Osteoblast (primary cell): ENCODE data around the gene SORCS2. TPM values are rescaled to one million over a fixed set of nuclear protein-coding genes. Genes with fewer than 3 reads are reported as not detected.

Experiments used
- DNase-seq: peaks from one replicate; pipeline ENCODE4 v3.0.0; 2011; ENCODE audit warnings: low spot score, mixed read lengths; ENCODE audit not compliant: insufficient read length; ENCODE audit errors: missing footprints
- H2AFZ ChIP-seq: 2 replicates; pipeline ENCODE4 v1.6.0; 2011; ENCODE audit warnings: mild to moderate bottlenecking, low read length
- H3K27ac ChIP-seq: 2 replicates; pipeline ENCODE4 v1.5.1; 2011; ENCODE audit warnings: mild to moderate bottlenecking, low read depth, low read length, moderate library complexity
- H3K27me3 ChIP-seq: 2 replicates; pipeline ENCODE4 v1.6.0; 2012; ENCODE audit warnings: mild to moderate bottlenecking, control low read depth, inconsistent platforms, low read length, moderate library complexity; ENCODE audit not compliant: insufficient read depth
- H3K36me3 ChIP-seq: 2 replicates; pipeline ENCODE4 v1.5.1; 2011; ENCODE audit warnings: mild to moderate bottlenecking, low read length, control low read depth, moderate library complexity; ENCODE audit not compliant: insufficient read depth
- H3K4me1 ChIP-seq: 2 replicates; pipeline ENCODE4 v1.5.1; 2011; ENCODE audit warnings: mild to moderate bottlenecking, low read length, control low read depth, moderate library complexity; ENCODE audit not compliant: insufficient read depth
- H3K4me2 ChIP-seq: 2 replicates; pipeline ENCODE4 v1.6.0; 2011; ENCODE audit warnings: mild to moderate bottlenecking, low read length; ENCODE audit not compliant: insufficient read depth
- H3K4me3 ChIP-seq: fragments of 200-600 bp; sonication (generic); 3 replicates; pipeline ENCODE4 v1.5.1; 2012; ENCODE audit warnings: mild to moderate bottlenecking, low read length, inconsistent platforms; ENCODE audit not compliant: insufficient read depth
- H3K79me2 ChIP-seq: 2 replicates; pipeline ENCODE4 v1.6.0; 2012; ENCODE audit warnings: mild to moderate bottlenecking, low read length, control low read depth, inconsistent platforms; ENCODE audit not compliant: insufficient read depth
- H3K9me3 ChIP-seq: 2 replicates; pipeline ENCODE4 v1.5.1; 2011; ENCODE audit warnings: low read depth, low read length, control low read depth
- H4K20me1 ChIP-seq: 2 replicates; pipeline ENCODE4 v1.6.0; 2012; ENCODE audit warnings: mild to moderate bottlenecking, low read length, control low read depth; ENCODE audit not compliant: insufficient read depth
- CTCF ChIP-seq: IDR thresholded peaks from 2 replicates; pipeline ENCODE4 v1.5.1; 2011; ENCODE audit warnings: mild to moderate bottlenecking, low read depth, low read length, moderate library complexity; ENCODE audit errors: extremely low read depth
- total RNA-seq: library from RNA; depleted of rRNA; stranded (reverse); fragments of >200 nt; gene quantifications from 2 replicates; pipeline ENCODE4 v1.2.3, GENCODE V29; 2012

The SORCS2 gene
- total RNA-seq, 1 donor: 9.0 TPM

DNA sequence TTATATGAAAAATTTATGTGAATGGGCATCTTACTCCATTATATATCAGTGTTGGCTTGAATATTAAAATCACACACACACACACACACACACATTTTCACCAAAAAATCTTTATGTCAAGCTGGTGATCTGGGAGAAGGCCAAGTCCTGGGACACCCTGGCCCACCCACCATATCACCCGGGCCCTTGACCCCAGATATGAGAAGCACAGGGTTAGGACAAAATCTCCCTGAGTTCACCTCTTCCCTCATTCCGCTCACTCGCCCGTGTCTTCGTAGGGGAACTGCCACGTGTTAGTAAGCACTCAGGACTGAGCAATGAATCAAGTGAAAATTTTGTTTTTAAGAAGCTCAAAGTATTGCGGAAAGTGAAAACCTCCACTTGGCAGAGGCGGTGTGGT lies 346.2 kb downstream of the SORCS2 start:
- Histone ChIP-seq H3K9me3 (no peaks in the 10 kb centered on the region), H4K20me1 (no peaks in the 10 kb centered on the region), H2AFZ (no peak overlapping the region), H3K27me3 (no peaks in the 10 kb centered on the region), H3K36me3 (no peaks in the 10 kb centered on the region), H3K4me1 (no peaks in the 10 kb centered on the region), H3K79me2 (no peaks in the 10 kb centered on the region), H3K4me3 (no peak overlapping the region), H3K27ac (no peak overlapping the region), H3K4me2 (no peak overlapping the region)
- TF ChIP-seq CTCF: no peak
- peak; percentile 78 for DNase-seq

- H3K79me2 ChIP-seq: no peaks in the 10 kb centered on the region
- H3K36me3 ChIP-seq: no peaks in the 10 kb centered on the region
- H3K27ac ChIP-seq: no peak overlapping the region
- no peak for TF ChIP-seq CTCF
- no peaks in the 10 kb centered on the region for H3K4me1 ChIP-seq
- no peak for DNase-seq
- H3K4me3 ChIP-seq: no peak overlapping the region
- H4K20me1 ChIP-seq: no peaks in the 10 kb centered on the region
- no peaks in the 10 kb centered on the region for H3K27me3 ChIP-seq
- no peak overlapping the region for H2AFZ ChIP-seq
- no peak overlapping the region for H3K4me2 ChIP-seq
- no peaks in the 10 kb centered on the region for H3K9me3 ChIP-seq
Observed at GRCh38 chr4:7539186-7539585, 346.8 kb downstream of the SORCS2 start.

- peak; percentile 71 for DNase-seq
- no peaks in the 10 kb centered on the region for H4K20me1 ChIP-seq
- no peaks in the 10 kb centered on the region for H3K4me1 ChIP-seq
- H3K27me3 ChIP-seq: no peaks in the 10 kb centered on the region
- H3K4me3 ChIP-seq: no peak overlapping the region
- H2AFZ ChIP-seq: no peak overlapping the region
- no peak overlapping the region for H3K4me2 ChIP-seq
- no peak overlapping the region for H3K27ac ChIP-seq
- H3K79me2 ChIP-seq: no peaks in the 10 kb centered on the region
- TF ChIP-seq CTCF: no peak
- H3K36me3 ChIP-seq: no peaks in the 10 kb centered on the region
- no peaks in the 10 kb centered on the region for H3K9me3 ChIP-seq
Observed at GRCh38 chr4:7539659-7540058, 347.3 kb downstream of the SORCS2 start.

GRCh38 chr4:7540206-7540605 lies 347.9 kb downstream of the SORCS2 start:
- peaks cover 2% of the 10 kb centered on the region for H3K27me3 ChIP-seq
- H3K4me2 ChIP-seq: no peak overlapping the region
- H3K36me3 ChIP-seq: no peaks in the 10 kb centered on the region
- H3K79me2 ChIP-seq: no peaks in the 10 kb centered on the region
- H3K9me3 ChIP-seq: no peaks in the 10 kb centered on the region
- H3K4me1 ChIP-seq: no peaks in the 10 kb centered on the region
- no peaks in the 10 kb centered on the region for H4K20me1 ChIP-seq
- TF ChIP-seq CTCF: no peak
- no peak overlapping the region for H2AFZ ChIP-seq
- H3K27ac ChIP-seq: no peak overlapping the region
- DNase-seq: peak; percentile 68
- no peak overlapping the region for H3K4me3 ChIP-seq
